Epithelial cell of proximal tubule (primary cell): ENCODE measurements around the gene RHEBL1. TPM values are rescaled to one million over a fixed set of nuclear protein-coding genes. Genes with fewer than 3 reads are reported as not detected.

Experiments used
- DNase-seq: peaks from one replicate; pipeline ENCODE4 v3.0.0-alpha.2; 2011; ENCODE audit warnings: low read depth
- H3K4me3 ChIP-seq: 2 replicates; pipeline ENCODE4 v1.5.1; 2011; ENCODE audit warnings: low read depth, mild to moderate bottlenecking, low read length
- total RNA-seq: library from RNA; depleted of rRNA; stranded (reverse); fragments of >200 nt; gene quantifications from 2 replicates; pipeline ENCODE4 v1.2.3, GENCODE V29; 2015
- TF ChIP-seq, protein P1 (sequence below): conservative IDR thresholded peaks from 2 replicates; pipeline ENCODE4 v1.5.1; 2012; ENCODE audit warnings: low read depth, mild to moderate bottlenecking, low read length

Gene RHEBL1
- total RNA-seq, 1 donor from 2014 or later: 1.6 TPM

DNA sequence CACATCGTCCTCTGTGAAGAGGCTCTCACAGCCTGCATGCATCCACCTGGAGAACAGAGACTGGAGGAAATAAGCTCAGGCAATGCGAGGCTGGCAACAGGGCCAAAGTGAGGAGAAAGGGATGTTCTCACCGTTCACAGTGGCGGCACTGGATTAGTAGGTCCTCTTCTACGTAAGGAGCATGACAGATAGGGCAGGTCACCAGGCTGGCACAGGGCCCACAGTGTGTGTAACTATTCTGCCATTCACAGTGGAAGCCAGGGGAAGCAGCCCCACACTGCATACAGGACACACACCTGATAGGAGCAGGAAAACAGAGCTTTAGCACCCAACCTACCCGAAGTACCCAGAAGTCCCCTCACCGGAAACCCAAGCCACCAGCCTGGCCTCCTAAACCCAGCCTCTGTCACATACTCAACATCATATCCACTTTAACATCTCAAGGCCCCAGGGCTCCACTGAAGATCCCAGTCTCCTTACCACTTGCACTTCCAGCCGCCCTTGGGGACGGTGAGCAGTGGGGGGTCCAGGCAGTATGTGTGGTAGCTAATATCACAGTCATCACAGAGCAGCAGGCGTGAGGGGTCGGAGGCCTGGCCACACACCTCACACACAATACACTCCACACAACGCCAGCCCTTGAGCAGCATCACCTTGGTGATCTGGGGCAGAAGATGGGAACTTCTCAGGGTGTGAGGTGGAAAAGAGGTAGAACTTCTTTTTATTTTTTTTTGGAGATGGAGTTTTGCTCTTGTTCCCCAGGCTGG is 23.5 kb downstream of the RHEBL1 start:
- no peak for DNase-seq
- TF ChIP-seq, protein P1, sequence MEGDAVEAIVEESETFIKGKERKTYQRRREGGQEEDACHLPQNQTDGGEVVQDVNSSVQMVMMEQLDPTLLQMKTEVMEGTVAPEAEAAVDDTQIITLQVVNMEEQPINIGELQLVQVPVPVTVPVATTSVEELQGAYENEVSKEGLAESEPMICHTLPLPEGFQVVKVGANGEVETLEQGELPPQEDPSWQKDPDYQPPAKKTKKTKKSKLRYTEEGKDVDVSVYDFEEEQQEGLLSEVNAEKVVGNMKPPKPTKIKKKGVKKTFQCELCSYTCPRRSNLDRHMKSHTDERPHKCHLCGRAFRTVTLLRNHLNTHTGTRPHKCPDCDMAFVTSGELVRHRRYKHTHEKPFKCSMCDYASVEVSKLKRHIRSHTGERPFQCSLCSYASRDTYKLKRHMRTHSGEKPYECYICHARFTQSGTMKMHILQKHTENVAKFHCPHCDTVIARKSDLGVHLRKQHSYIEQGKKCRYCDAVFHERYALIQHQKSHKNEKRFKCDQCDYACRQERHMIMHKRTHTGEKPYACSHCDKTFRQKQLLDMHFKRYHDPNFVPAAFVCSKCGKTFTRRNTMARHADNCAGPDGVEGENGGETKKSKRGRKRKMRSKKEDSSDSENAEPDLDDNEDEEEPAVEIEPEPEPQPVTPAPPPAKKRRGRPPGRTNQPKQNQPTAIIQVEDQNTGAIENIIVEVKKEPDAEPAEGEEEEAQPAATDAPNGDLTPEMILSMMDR: no peak
- H3K4me3 ChIP-seq: no peak overlapping the region

DNA sequence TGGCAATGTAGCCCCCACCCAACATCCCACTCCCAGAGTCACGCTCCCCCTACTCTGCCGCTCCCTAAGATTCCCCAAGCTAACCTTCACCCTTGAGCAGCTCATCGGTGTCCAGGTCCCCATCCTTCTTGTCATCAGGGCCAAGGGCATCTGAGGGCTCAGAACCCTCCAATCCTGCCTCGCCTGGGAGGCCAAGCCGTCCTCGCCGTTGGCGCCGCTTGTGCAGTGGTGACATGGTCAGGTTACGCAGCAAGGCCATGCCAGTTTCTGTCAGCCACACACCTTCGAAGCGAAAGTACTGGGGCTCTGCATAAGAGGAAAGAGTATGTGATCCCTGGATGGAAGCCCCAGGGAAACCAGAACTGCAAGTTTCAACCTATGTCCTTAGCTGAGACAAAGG is 25.1 kb downstream of the RHEBL1 start:
- TF ChIP-seq, protein P1: no peak
- H3K4me3 ChIP-seq: no peak overlapping the region
- DNase-seq: no peak

GRCh38 chr12:49043856-49044258 is 25.9 kb downstream of the RHEBL1 start:
- DNase-seq: no peak
- TF ChIP-seq, protein P1: peak; percentile 77
- H3K4me3 ChIP-seq: no peak overlapping the region

DNA sequence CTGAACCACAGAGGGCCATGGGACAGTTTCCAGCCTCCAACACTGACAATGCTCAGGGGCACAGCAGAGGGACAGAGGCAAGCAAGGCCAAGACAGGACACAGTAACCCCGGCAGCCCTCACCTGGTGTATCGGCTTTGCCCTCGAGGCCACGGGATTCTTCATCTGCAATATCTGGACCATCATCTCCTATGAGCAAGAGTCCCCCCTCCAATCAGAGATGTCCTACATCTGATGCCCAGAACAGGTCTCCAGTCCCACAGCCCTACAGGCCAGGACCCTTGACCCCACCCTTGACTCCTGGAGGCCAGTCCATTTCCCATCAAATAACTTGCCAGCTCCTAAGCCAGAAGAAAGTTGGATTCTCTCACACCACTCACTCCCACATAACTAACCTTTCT is 26.5 kb downstream of the RHEBL1 start:
- no peak for DNase-seq
- TF ChIP-seq, protein P1: no peak
- H3K4me3 ChIP-seq: no peak overlapping the region

GRCh38 chr12:49041881-49042484 is 27.8 kb downstream of the RHEBL1 start:
- no peak overlapping the region for H3K4me3 ChIP-seq
- no peak for DNase-seq
- TF ChIP-seq, protein P1: no peak

DNA sequence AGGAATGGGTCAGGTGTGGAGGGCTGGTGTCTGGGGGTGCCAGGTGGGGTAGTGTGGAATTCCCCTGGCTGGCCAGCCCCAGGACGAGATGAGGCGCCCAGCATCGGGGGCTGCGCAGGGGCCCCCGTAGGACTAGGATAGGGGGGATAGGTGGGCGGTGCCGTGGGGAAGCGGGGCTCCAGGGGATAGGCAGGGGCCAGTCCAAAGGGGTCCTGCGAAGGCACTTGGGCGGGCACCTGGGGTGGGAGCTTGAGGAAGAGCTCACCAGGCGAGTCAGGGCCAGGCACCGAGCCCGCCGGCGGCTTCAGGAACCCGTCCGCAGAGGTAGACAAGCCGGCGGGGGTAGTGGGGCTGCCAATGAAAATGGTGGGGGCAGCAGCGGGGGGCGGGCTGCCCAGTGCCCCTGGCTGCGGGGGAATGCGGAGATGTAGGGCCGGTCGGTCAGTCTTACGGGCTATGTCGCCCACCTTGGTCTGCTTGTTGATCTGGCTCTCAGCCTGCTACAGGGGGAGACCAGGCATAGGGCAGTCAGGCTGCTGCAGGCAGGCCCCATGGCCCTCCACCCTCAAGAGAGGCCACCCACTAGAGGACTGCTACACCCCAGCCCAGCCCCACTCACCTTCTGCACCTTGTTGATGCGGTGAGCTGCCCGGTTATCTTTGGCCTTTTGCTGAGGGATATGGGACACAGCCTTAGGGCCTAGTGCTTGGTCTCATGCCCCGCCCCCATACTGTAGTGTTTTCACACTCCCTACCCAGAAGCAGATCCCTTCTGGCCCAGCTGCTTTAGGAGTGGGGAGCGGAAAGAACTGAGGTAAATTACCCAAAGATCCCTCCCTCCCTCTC is 28.5 kb downstream of the RHEBL1 start:
- no peak for DNase-seq
- TF ChIP-seq, protein P1: no peak

More for the DNA sequence above, 28.5 kb downstream of the RHEBL1 start:
- H3K4me3 ChIP-seq: no peak overlapping the region
